Naive B cell (primary cell): ENCODE results near the gene SPATA2. TPM values are rescaled to one million over a fixed set of nuclear protein-coding genes. Genes with fewer than 3 reads are reported as not detected.

Source experiments
- ATAC-seq, 2 donors: fragments of 150-1000 bp; cut with Tn5 transposase; 2 replicates each; pipeline ENCODE4 v1.10.0; 2021; ENCODE audit warnings: low read depth in 2 of 2, mild to moderate bottlenecking in 2 of 2, moderate library complexity in 2 of 2
- DNase-seq: peaks from one replicate; pipeline ENCODE4 v3.0.0; 2022
- H3K27ac Mint-ChIP-seq, 6 donors: one replicate each; pipeline ENCODE4 v1.8.0; 2020 to 2022; ENCODE audit warnings: mild to moderate bottlenecking in 6 of 6, mixed read lengths in 6 of 6, moderate library complexity in 5 of 6, inconsistent platforms in 2 of 6
- H3K27me3 Mint-ChIP-seq, 3 donors: one replicate each; pipeline ENCODE4 v1.8.0; 2021 to 2022; ENCODE audit warnings: mixed read lengths in 3 of 3, mild to moderate bottlenecking in 1 of 3
- H3K36me3 Mint-ChIP-seq, 2 donors: one replicate each; pipeline ENCODE4 v1.8.0; 2020 to 2022; ENCODE audit warnings: mixed read lengths in 2 of 2, inconsistent platforms in 1 of 2, mild to moderate bottlenecking in 1 of 2
- H3K4me1 Mint-ChIP-seq, 3 donors: one replicate each; pipeline ENCODE4 v1.8.0; 2020 to 2022; ENCODE audit warnings: mixed read lengths in 3 of 3, inconsistent platforms in 1 of 3, mild to moderate bottlenecking in 1 of 3, moderate library complexity in 1 of 3
- H3K4me3 Mint-ChIP-seq, 8 donors: one replicate each; pipeline ENCODE4 v1.8.0; 2020 to 2022; ENCODE audit warnings: mild to moderate bottlenecking in 8 of 8, mixed read lengths in 8 of 8, moderate library complexity in 8 of 8, inconsistent platforms in 2 of 8
- H3K9me3 Mint-ChIP-seq, 7 donors: one replicate each; pipeline ENCODE4 v1.8.0; 2020 to 2022; ENCODE audit warnings: mixed read lengths in 7 of 7, mild to moderate bottlenecking in 5 of 7, inconsistent platforms in 2 of 7, moderate library complexity in 1 of 7
- polyA plus RNA-seq, 6 donors: library from polyadenylated mRNA; unstranded; fragments of 300-500 nt; fragmentation: Illumina TruSeq; gene quantifications; one replicate each; pipeline ENCODE4 v1.2.3, GENCODE V29; 2021; ENCODE audit warnings: low read depth in 6 of 6

SPATA2 gene
- polyA plus RNA-seq, 6 donors from 2014 or later, result 4.0 to 8.5 (median 4.7) TPM

- Mint-ChIP-seq H3K27ac (peak overlapping the region in 2 of 6 donors; percentile 25 to 69), H3K27me3 (no peaks in the 10 kb centered on the region), H3K4me3 (no peak overlapping the region), H3K4me1 (peaks cover 0 to 4% (median 2%) of the 10 kb centered on the region in 3 donors), H3K9me3 (no peaks in the 10 kb centered on the region), H3K36me3 (peaks cover 0 to 34% of the 10 kb centered on the region in 2 donors)
- ATAC-seq (no peak), DNase-seq (no peak)
Observed at GRCh38 chr20:49882171-49882970, 33.0 kb downstream of the SPATA2 start.

GRCh38 chr20:49880724-49881445 lies 34.4 kb downstream of the SPATA2 start:
- H3K4me1 Mint-ChIP-seq, result no peaks in the 10 kb centered on the region
- H3K27me3 Mint-ChIP-seq, result no peaks in the 10 kb centered on the region
- no peak overlapping the region for H3K4me3 Mint-ChIP-seq
- H3K36me3 Mint-ChIP-seq, result peaks cover 0 to 26% of the 10 kb centered on the region in 2 donors
- DNase-seq, result no peak
- peak overlapping the region in 3 of 6 donors; percentile 44 to 76 (median 47) for H3K27ac Mint-ChIP-seq
- no peaks in the 10 kb centered on the region for H3K9me3 Mint-ChIP-seq
- ATAC-seq, result no peak

GRCh38 chr20:49880177-49880576 lies 35.2 kb downstream of the SPATA2 start:
- Mint-ChIP-seq H3K36me3 (peaks cover 0 to 25% of the 10 kb centered on the region in 2 donors), H3K27me3 (no peaks in the 10 kb centered on the region), H3K27ac (peak overlapping the region in 1 of 6 donors; percentile 47), H3K4me1 (no peaks in the 10 kb centered on the region), H3K9me3 (no peaks in the 10 kb centered on the region), H3K4me3 (no peak overlapping the region)
- no peak for DNase-seq
- ATAC-seq, result no peak

- Mint-ChIP-seq H3K4me1 (no peaks in the 10 kb centered on the region), H3K27ac (no peak overlapping the region), H3K27me3 (no peaks in the 10 kb centered on the region), H3K36me3 (peaks cover 7 to 25% of the 10 kb centered on the region in 2 donors), H3K4me3 (no peak overlapping the region), H3K9me3 (no peaks in the 10 kb centered on the region)
- no peak for ATAC-seq
- DNase-seq, result no peak
Observed at GRCh38 chr20:49878977-49879376, 36.4 kb downstream of the SPATA2 start.

- ATAC-seq, result no peak
- H3K4me3 Mint-ChIP-seq, result no peak overlapping the region
- no peak overlapping the region for H3K27ac Mint-ChIP-seq
- H3K4me1 Mint-ChIP-seq, result no peaks in the 10 kb centered on the region
- peaks cover 7 to 15% of the 10 kb centered on the region in 2 donors for H3K36me3 Mint-ChIP-seq
- DNase-seq, result no peak
- H3K27me3 Mint-ChIP-seq, result no peaks in the 10 kb centered on the region
- H3K9me3 Mint-ChIP-seq, result no peaks in the 10 kb centered on the region
Observed at GRCh38 chr20:49877386-49877921, 37.9 kb downstream of the SPATA2 start.

GRCh38 chr20:49874696-49875095 lies 40.6 kb downstream of the SPATA2 start:
- H3K27me3 Mint-ChIP-seq, result no peaks in the 10 kb centered on the region
- peak overlapping the region in 1 of 6 donors; percentile 29 for H3K27ac Mint-ChIP-seq
- H3K4me1 Mint-ChIP-seq, result no peaks in the 10 kb centered on the region
- no peak for DNase-seq
- H3K9me3 Mint-ChIP-seq, result no peaks in the 10 kb centered on the region
- no peak for ATAC-seq
- H3K4me3 Mint-ChIP-seq, result no peak overlapping the region
- H3K36me3 Mint-ChIP-seq, result peaks cover 7 to 11% of the 10 kb centered on the region in 2 donors

- no peak for ATAC-seq
- H3K9me3 Mint-ChIP-seq, result no peaks in the 10 kb centered on the region
- H3K36me3 Mint-ChIP-seq, result peaks cover 7 to 19% of the 10 kb centered on the region in 2 donors
- peaks cover 0 to 4% (median 0%) of the 10 kb centered on the region in 3 donors for H3K4me1 Mint-ChIP-seq
- no peak for DNase-seq
- H3K4me3 Mint-ChIP-seq, result no peak overlapping the region
- H3K27ac Mint-ChIP-seq, result no peak overlapping the region
- H3K27me3 Mint-ChIP-seq, result no peaks in the 10 kb centered on the region
Observed at GRCh38 chr20:49872056-49872455, 43.3 kb downstream of the SPATA2 start.

- Mint-ChIP-seq H3K4me1 (peaks cover 0 to 4% (median 0%) of the 10 kb centered on the region in 3 donors), H3K27ac (peak overlapping the region in 1 of 6 donors; percentile 80), H3K27me3 (no peaks in the 10 kb centered on the region), H3K4me3 (no peak overlapping the region), H3K9me3 (no peaks in the 10 kb centered on the region), H3K36me3 (peaks cover 7 to 25% of the 10 kb centered on the region in 2 donors)
- no peak for ATAC-seq
- DNase-seq, result no peak
Observed at GRCh38 chr20:49871391-49871948, 43.9 kb downstream of the SPATA2 start.

GRCh38 chr20:49870261-49870660 lies 45.1 kb downstream of the SPATA2 start:
- peaks cover 0 to 4% (median 0%) of the 10 kb centered on the region in 3 donors for H3K4me1 Mint-ChIP-seq
- DNase-seq (no peak), ATAC-seq (no peak)
- H3K27me3 Mint-ChIP-seq, result no peaks in the 10 kb centered on the region
- no peak overlapping the region for H3K4me3 Mint-ChIP-seq
- H3K27ac Mint-ChIP-seq, result peak overlapping the region in 1 of 6 donors; percentile 80
- H3K36me3 Mint-ChIP-seq, result peaks cover 7 to 25% of the 10 kb centered on the region in 2 donors
- H3K9me3 Mint-ChIP-seq, result no peaks in the 10 kb centered on the region

GRCh38 chr20:49868964-49869363 lies 46.4 kb downstream of the SPATA2 start:
- no peaks in the 10 kb centered on the region for H3K9me3 Mint-ChIP-seq
- peak overlapping the region in 1 of 8 donors; percentile 13 for H3K4me3 Mint-ChIP-seq
- ATAC-seq (no peak), DNase-seq (no peak)
- peaks cover 0 to 4% (median 0%) of the 10 kb centered on the region in 3 donors for H3K4me1 Mint-ChIP-seq
- H3K36me3 Mint-ChIP-seq, result peaks cover 15 to 27% of the 10 kb centered on the region in 2 donors
- peak overlapping the region in 1 of 6 donors; percentile 39 for H3K27ac Mint-ChIP-seq
- H3K27me3 Mint-ChIP-seq, result no peaks in the 10 kb centered on the region

GRCh38 chr20:49868538-49868937 lies 46.8 kb downstream of the SPATA2 start:
- Mint-ChIP-seq H3K36me3 (peaks cover 15 to 27% of the 10 kb centered on the region in 2 donors), H3K4me3 (peak overlapping the region in 1 of 8 donors; percentile 13), H3K9me3 (no peaks in the 10 kb centered on the region), H3K4me1 (peaks cover 0 to 4% (median 0%) of the 10 kb centered on the region in 3 donors), H3K27ac (peak overlapping the region in 1 of 6 donors; percentile 39), H3K27me3 (no peaks in the 10 kb centered on the region)
- DNase-seq, result no peak
- no peak for ATAC-seq

- peak overlapping the region in 1 of 6 donors; percentile 23 for H3K27ac Mint-ChIP-seq
- no peaks in the 10 kb centered on the region for H3K9me3 Mint-ChIP-seq
- peaks cover 0 to 4% (median 0%) of the 10 kb centered on the region in 3 donors for H3K4me1 Mint-ChIP-seq
- ATAC-seq (no peak), DNase-seq (no peak)
- H3K36me3 Mint-ChIP-seq, result peaks cover 15 to 27% of the 10 kb centered on the region in 2 donors
- no peak overlapping the region for H3K4me3 Mint-ChIP-seq
- no peaks in the 10 kb centered on the region for H3K27me3 Mint-ChIP-seq
Observed at GRCh38 chr20:49867453-49868215, 47.7 kb downstream of the SPATA2 start.

- peaks cover under 1 to 4% (median under 1%) of the 10 kb centered on the region in 3 donors for H3K4me1 Mint-ChIP-seq
- peak overlapping the region in 1 of 6 donors; percentile 40 for H3K27ac Mint-ChIP-seq
- no peak overlapping the region for H3K4me3 Mint-ChIP-seq
- ATAC-seq, result no peak
- H3K27me3 Mint-ChIP-seq, result no peaks in the 10 kb centered on the region
- H3K9me3 Mint-ChIP-seq, result no peaks in the 10 kb centered on the region
- peaks cover 15 to 27% of the 10 kb centered on the region in 2 donors for H3K36me3 Mint-ChIP-seq
- DNase-seq, result no peak
Observed at GRCh38 chr20:49866051-49866450, 49.3 kb downstream of the SPATA2 start.
